Measurements from ENCODE around the gene BTBD9. TPM values are rescaled to one million over a fixed set of nuclear protein-coding genes. Genes with fewer than 3 reads are reported as not detected.

The BTBD9 gene
- total and polyA plus RNA-seq, 7 experiments from 2014 or later = 12.7 to 58.8 (median 37.8) TPM

- no peaks in the 10 kb centered on the region for H3K27me3 Mint-ChIP-seq
- peaks cover 0 to 8% (median 0%) of the 10 kb centered on the region in 7 donors for H3K4me1 Mint-ChIP-seq
- H3K9me3 ChIP-seq (ENCODE audit: control insufficient read depth in 2 of 3, low read length in 3 of 3) = no peaks in the 10 kb centered on the region
- no peak overlapping the region for H3K27ac Mint-ChIP-seq
- H3K36me3 ChIP-seq (ENCODE audit: control insufficient read depth in 2 of 3, insufficient read depth in 3 of 3, low read length in 3 of 3) = no peaks in the 10 kb centered on the region
- H3K4me3 Mint-ChIP-seq = no peak overlapping the region
- H3K9me3 Mint-ChIP-seq = peaks cover 0 to 6% (median 0%) of the 10 kb centered on the region in 11 donors
- peaks cover 0 to 55% (median 22%) of the 10 kb centered on the region in 5 donors for H3K36me3 Mint-ChIP-seq
- ATAC-seq (no peak), DNase-seq (no peak)
- no peak overlapping the region for H3K27ac ChIP-seq (ENCODE audit: low read depth, low read length)
- intact Hi-C loops (cut with micrococcal nuclease) = no loop called here
- no peaks in the 10 kb centered on the region for H3K27me3 ChIP-seq (ENCODE audit: control insufficient read depth in 2 of 2, insufficient read depth in 2 of 2, low read length in 2 of 2)
- ChIA-PET CTCF (interaction anchor here (0.5 to 0.6 kb wide), 2 partner anchors 12 to 1044 kb away, joined by 3 read pairs; no protein-coding TSS in a partner anchor), POLR2A (no interaction called here)
- H3K4me1 ChIP-seq (ENCODE audit: control insufficient read depth in 2 of 2, insufficient read depth in 2 of 2, low read length in 2 of 2) = no peaks in the 10 kb centered on the region
- H3K4me3 ChIP-seq (ENCODE audit: low read length) = no peak overlapping the region
Observed at GRCh38 chr6:38225766-38226165, 414.0 kb downstream of the BTBD9 start.

DNA sequence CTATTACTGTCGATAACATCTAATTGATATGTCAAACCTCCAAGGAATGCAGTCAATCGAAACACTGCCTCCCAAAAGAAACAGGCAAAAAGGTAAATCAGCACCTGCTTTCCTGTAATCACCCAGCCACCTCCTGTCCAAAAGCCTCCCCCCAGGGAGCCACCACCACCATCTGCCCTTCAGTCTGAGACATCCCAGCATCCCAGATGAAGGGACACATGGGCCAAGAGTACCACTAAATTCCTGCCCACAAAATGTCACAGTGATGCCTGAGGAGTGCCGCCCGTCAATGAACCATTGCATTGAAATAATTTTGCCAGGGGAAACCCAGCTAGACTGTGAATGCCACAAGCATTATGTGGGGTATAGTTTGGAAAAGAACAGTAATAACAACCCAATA is 418.5 kb downstream of the BTBD9 start:
- intact Hi-C loops (cut with micrococcal nuclease) = no loop called here
- Histone ChIP-seq H3K27me3 (ENCODE audit: control insufficient read depth in 2 of 2, insufficient read depth in 2 of 2, low read length in 2 of 2) (no peaks in the 10 kb centered on the region), H3K36me3 (ENCODE audit: control insufficient read depth in 2 of 3, insufficient read depth in 3 of 3, low read length in 3 of 3) (no peaks in the 10 kb centered on the region), H3K9me3 (ENCODE audit: control insufficient read depth in 2 of 3, low read length in 3 of 3) (no peaks in the 10 kb centered on the region), H3K4me1 (ENCODE audit: control insufficient read depth in 2 of 2, insufficient read depth in 2 of 2, low read length in 2 of 2) (no peaks in the 10 kb centered on the region), H3K4me3 (ENCODE audit: low read length) (no peak overlapping the region), H3K27ac (ENCODE audit: low read depth, low read length) (no peak overlapping the region)
- H3K36me3 Mint-ChIP-seq = peaks cover 0 to 51% (median 18%) of the 10 kb centered on the region in 5 donors
- peaks cover 0 to 6% (median 0%) of the 10 kb centered on the region in 7 donors for H3K4me1 Mint-ChIP-seq
- ATAC-seq = no peak
- H3K9me3 Mint-ChIP-seq = peaks cover 0 to 2% (median 0%) of the 10 kb centered on the region in 11 donors
- no peak overlapping the region for H3K4me3 Mint-ChIP-seq
- CTCF ChIA-PET = no interaction called here
- no peaks in the 10 kb centered on the region for H3K27me3 Mint-ChIP-seq
- H3K27ac Mint-ChIP-seq = no peak overlapping the region
- DNase-seq = no peak
- POLR2A ChIA-PET = no interaction called here

GRCh38 chr6:38220069-38220723 is 419.5 kb downstream of the BTBD9 start:
- no peak for DNase-seq
- no peak overlapping the region for H3K4me3 Mint-ChIP-seq
- Histone ChIP-seq H3K27me3 (ENCODE audit: control insufficient read depth in 2 of 2, insufficient read depth in 2 of 2, low read length in 2 of 2) (no peaks in the 10 kb centered on the region), H3K4me3 (ENCODE audit: low read length) (no peak overlapping the region), H3K9me3 (ENCODE audit: control insufficient read depth in 2 of 3, low read length in 3 of 3) (no peaks in the 10 kb centered on the region), H3K36me3 (ENCODE audit: control insufficient read depth in 2 of 3, insufficient read depth in 3 of 3, low read length in 3 of 3) (no peaks in the 10 kb centered on the region), H3K27ac (ENCODE audit: low read depth, low read length) (no peak overlapping the region), H3K4me1 (ENCODE audit: control insufficient read depth in 2 of 2, insufficient read depth in 2 of 2, low read length in 2 of 2) (no peaks in the 10 kb centered on the region)
- H3K27ac Mint-ChIP-seq = peak overlapping the region in 1 of 9 donors; percentile 30
- ChIA-PET POLR2A (no interaction called here), CTCF (no interaction called here)
- no peaks in the 10 kb centered on the region for H3K4me1 Mint-ChIP-seq
- no peak for ATAC-seq
- no peaks in the 10 kb centered on the region for H3K27me3 Mint-ChIP-seq
- intact Hi-C loops (cut with micrococcal nuclease) = no loop called here
- H3K36me3 Mint-ChIP-seq = peaks cover 0 to 50% (median 14%) of the 10 kb centered on the region in 5 donors
- peaks cover 0 to 2% (median 0%) of the 10 kb centered on the region in 11 donors for H3K9me3 Mint-ChIP-seq

DNA sequence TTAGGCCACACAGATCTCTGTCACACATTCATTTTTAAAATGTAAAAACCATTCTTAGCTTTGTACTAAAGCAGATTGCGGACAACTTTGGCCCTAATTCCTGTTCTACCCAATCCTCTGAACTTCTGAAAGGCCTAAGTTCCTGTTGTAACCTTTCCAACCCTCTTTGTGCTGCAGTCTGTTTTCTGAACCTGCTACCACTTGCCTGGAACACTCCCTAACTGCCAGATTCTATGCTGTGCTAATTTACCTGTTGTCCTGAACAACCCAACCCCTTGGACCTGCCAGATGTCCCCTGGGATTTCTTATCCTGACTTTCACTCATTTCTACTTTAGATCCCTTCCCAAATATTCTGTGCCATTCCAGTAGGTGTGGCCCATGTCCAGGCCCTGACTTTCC is 421.5 kb downstream of the BTBD9 start:
- no peaks in the 10 kb centered on the region for H3K27me3 Mint-ChIP-seq
- H3K27ac Mint-ChIP-seq = peak overlapping the region in 2 of 9 donors; percentile 22 to 55
- no peak overlapping the region for H3K4me3 ChIP-seq (ENCODE audit: low read length)
- no peak for DNase-seq
- peaks cover 0 to 6% (median 0%) of the 10 kb centered on the region in 7 donors for H3K4me1 Mint-ChIP-seq
- peaks cover 0 to 2% (median 0%) of the 10 kb centered on the region in 11 donors for H3K9me3 Mint-ChIP-seq
- H3K36me3 Mint-ChIP-seq = peaks cover 0 to 41% (median 4%) of the 10 kb centered on the region in 5 donors
- no peak overlapping the region for H3K27ac ChIP-seq (ENCODE audit: low read depth, low read length)
- H3K4me3 Mint-ChIP-seq = no peak overlapping the region
- H3K36me3 ChIP-seq (ENCODE audit: control insufficient read depth in 2 of 3, insufficient read depth in 3 of 3, low read length in 3 of 3) = no peaks in the 10 kb centered on the region
- CTCF ChIA-PET = no interaction called here
- intact Hi-C loops (cut with micrococcal nuclease) = no loop called here
- H3K9me3 ChIP-seq (ENCODE audit: control insufficient read depth in 2 of 3, low read length in 3 of 3) = no peaks in the 10 kb centered on the region
- H3K4me1 ChIP-seq (ENCODE audit: control insufficient read depth in 2 of 2, insufficient read depth in 2 of 2, low read length in 2 of 2) = no peaks in the 10 kb centered on the region
- ATAC-seq = no peak
- POLR2A ChIA-PET = no interaction called here
- H3K27me3 ChIP-seq (ENCODE audit: control insufficient read depth in 2 of 2, insufficient read depth in 2 of 2, low read length in 2 of 2) = no peaks in the 10 kb centered on the region

DNA sequence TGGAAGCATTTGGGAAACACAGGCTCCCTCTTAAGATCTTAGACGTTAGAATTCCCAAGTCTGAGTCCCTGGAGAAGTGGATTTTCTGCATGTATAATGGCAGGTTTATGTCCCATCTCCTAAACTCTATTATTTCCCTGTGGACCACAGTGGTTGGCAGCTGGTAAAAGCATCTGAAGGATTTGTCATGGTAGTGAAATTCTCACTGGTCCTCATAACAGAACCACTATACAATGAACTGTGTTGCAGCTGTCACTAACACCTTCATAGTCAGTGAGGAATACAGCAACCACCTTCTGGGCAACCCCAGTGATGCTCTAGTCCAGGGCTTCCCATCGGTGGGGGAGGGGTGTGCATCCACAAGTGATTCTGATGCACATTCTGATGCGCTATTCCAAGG is 423.3 kb downstream of the BTBD9 start:
- Histone ChIP-seq H3K27ac (ENCODE audit: low read depth, low read length) (no peak overlapping the region), H3K36me3 (ENCODE audit: control insufficient read depth in 2 of 3, insufficient read depth in 3 of 3, low read length in 3 of 3) (no peaks in the 10 kb centered on the region), H3K4me1 (ENCODE audit: control insufficient read depth in 2 of 2, insufficient read depth in 2 of 2, low read length in 2 of 2) (no peaks in the 10 kb centered on the region), H3K4me3 (ENCODE audit: low read length) (no peak overlapping the region), H3K9me3 (ENCODE audit: control insufficient read depth in 2 of 3, low read length in 3 of 3) (no peaks in the 10 kb centered on the region), H3K27me3 (ENCODE audit: control insufficient read depth in 2 of 2, insufficient read depth in 2 of 2, low read length in 2 of 2) (no peaks in the 10 kb centered on the region)
- CTCF ChIA-PET = interaction anchor here (0.6 kb wide), 1 partner anchor 424 kb away, joined by 6 read pairs; no protein-coding TSS in a partner anchor
- Mint-ChIP-seq H3K36me3 (peaks cover 0 to 37% (median 4%) of the 10 kb centered on the region in 5 donors), H3K9me3 (peaks cover 0 to 2% (median 0%) of the 10 kb centered on the region in 11 donors), H3K4me3 (no peak overlapping the region), H3K27ac (no peak overlapping the region), H3K27me3 (no peaks in the 10 kb centered on the region), H3K4me1 (peaks cover 0 to 6% (median 0%) of the 10 kb centered on the region in 7 donors)
- POLR2A ChIA-PET = no interaction called here
- ATAC-seq (no peak), DNase-seq (no peak)
- intact Hi-C loops (cut with micrococcal nuclease) = no loop called here

- Histone ChIP-seq H3K9me3 (ENCODE audit: control insufficient read depth in 2 of 3, low read length in 3 of 3) (no peaks in the 10 kb centered on the region), H3K27me3 (ENCODE audit: control insufficient read depth in 2 of 2, insufficient read depth in 2 of 2, low read length in 2 of 2) (no peaks in the 10 kb centered on the region), H3K4me3 (ENCODE audit: low read length) (no peak overlapping the region), H3K36me3 (ENCODE audit: control insufficient read depth in 2 of 3, insufficient read depth in 3 of 3, low read length in 3 of 3) (no peaks in the 10 kb centered on the region), H3K4me1 (ENCODE audit: control insufficient read depth in 2 of 2, insufficient read depth in 2 of 2, low read length in 2 of 2) (no peaks in the 10 kb centered on the region), H3K27ac (ENCODE audit: low read depth, low read length) (no peak overlapping the region)
- ChIA-PET POLR2A (no interaction called here), CTCF (no interaction called here)
- Mint-ChIP-seq H3K4me3 (no peak overlapping the region), H3K27me3 (no peaks in the 10 kb centered on the region), H3K36me3 (peaks cover 0 to 30% (median 4%) of the 10 kb centered on the region in 5 donors), H3K9me3 (peaks cover 0 to 2% (median 0%) of the 10 kb centered on the region in 11 donors), H3K4me1 (peaks cover 0 to 7% (median 0%) of the 10 kb centered on the region in 7 donors), H3K27ac (peak overlapping the region in 1 of 9 donors; percentile 31)
- DNase-seq (no peak), ATAC-seq (no peak)
- intact Hi-C loops (cut with micrococcal nuclease) = no loop called here
Observed at GRCh38 chr6:38215651-38216311, 423.9 kb downstream of the BTBD9 start.

Measured in naive thymus-derived CD4-positive, alpha-beta T cell (primary cell).